GM10266 (cell line): ENCODE data around the gene MINAR2.

Experiments
- DNase-seq: peaks from one replicate; pipeline ENCODE4 v3.0.0; 2012; ENCODE audit errors: extremely low spot score
- TF ChIP-seq, protein P1 (sequence below): IDR thresholded peaks from 2 replicates; pipeline ENCODE4 v1.5.1; 2012; ENCODE audit warnings: mild to moderate bottlenecking, low read depth; ENCODE audit not compliant: control insufficient read depth, insufficient read depth; ENCODE audit errors: missing control alignments

Gene MINAR2

DNA sequence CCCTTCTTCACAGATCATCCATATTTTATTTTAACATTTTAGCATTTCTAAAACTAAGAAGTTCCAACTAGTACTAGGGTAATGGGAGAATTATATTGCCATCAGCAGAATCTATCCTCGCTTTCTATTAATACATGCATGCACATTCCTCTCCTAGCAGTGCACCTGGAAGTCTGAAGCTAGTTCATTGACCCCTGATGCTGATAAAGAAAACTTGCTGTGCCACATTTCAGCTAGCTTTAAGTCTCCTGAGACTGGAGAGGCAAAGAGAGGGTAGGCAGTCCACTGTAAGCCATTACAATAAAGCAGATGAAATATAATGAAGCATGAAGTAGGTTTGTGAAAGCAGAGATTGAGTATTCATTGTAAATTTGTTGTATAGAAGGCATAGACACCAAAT is 15.8 kb downstream of the MINAR2 start:
- TF ChIP-seq, protein P1, sequence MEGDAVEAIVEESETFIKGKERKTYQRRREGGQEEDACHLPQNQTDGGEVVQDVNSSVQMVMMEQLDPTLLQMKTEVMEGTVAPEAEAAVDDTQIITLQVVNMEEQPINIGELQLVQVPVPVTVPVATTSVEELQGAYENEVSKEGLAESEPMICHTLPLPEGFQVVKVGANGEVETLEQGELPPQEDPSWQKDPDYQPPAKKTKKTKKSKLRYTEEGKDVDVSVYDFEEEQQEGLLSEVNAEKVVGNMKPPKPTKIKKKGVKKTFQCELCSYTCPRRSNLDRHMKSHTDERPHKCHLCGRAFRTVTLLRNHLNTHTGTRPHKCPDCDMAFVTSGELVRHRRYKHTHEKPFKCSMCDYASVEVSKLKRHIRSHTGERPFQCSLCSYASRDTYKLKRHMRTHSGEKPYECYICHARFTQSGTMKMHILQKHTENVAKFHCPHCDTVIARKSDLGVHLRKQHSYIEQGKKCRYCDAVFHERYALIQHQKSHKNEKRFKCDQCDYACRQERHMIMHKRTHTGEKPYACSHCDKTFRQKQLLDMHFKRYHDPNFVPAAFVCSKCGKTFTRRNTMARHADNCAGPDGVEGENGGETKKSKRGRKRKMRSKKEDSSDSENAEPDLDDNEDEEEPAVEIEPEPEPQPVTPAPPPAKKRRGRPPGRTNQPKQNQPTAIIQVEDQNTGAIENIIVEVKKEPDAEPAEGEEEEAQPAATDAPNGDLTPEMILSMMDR = no peak
- DNase-seq = no peak

DNA sequence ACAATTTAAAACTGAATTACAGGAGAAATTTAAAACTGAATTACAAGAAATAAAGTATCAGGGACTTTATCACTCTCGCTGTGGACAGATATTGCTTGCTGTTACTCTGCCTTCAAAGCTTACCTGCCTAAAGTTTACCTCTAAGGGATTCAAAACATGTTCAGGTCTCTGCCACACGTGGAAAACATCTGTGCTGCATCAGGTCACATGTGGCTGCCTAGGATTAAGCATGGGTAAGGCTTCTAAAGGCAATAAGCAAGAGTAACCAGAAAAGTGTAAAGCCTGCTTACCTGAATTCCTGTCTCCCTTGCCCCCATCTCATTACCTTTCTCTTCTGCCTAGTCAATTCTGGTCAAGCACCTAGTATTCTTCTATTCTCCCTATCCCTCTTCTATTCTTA is 18.9 kb downstream of the MINAR2 start:
- TF ChIP-seq, protein P1 = no peak
- no peak for DNase-seq

DNA sequence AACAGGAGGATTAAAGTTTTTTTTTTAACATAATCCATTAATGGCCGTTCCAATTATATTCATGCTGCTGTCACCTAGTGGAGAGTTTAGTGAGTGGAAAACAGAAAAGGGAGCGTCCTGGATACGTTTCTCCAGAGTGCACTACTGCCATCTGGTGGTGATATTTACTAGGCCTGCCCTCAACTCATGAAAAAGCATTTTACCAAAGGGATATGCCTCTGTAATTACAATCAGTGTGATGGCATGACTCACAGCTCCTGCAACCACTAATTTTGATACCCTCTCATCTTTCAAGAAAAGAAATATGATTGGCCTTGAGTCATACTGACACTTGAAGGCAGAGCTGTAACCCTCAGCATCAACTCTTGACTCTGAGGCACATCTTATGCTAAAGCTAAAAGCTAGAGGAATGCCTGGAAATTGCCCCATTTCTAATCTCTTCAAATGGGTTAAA is 20.1 kb downstream of the MINAR2 start:
- TF ChIP-seq, protein P1 = peak; percentile 80
- DNase-seq = peak; percentile 57

DNA sequence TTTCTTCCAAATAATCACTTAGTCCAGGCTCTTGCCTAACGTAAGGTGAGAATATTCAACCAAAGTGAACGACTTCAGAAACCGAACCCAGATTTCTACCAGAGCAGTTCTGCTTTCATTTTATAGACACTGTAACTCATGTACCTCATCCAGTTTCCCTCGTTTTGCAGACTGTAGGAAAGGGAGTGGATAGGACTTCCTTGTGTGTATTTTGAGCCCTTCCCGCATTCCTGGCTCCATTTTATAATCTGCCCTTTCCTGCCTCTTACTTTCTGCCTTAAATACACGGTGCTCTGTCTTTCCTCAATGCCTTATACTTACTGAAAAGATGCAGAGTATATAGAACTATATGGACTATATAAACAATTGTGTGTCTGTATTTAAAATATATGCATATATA is 20.8 kb downstream of the MINAR2 start:
- no peak for DNase-seq
- TF ChIP-seq, protein P1 = no peak

DNA sequence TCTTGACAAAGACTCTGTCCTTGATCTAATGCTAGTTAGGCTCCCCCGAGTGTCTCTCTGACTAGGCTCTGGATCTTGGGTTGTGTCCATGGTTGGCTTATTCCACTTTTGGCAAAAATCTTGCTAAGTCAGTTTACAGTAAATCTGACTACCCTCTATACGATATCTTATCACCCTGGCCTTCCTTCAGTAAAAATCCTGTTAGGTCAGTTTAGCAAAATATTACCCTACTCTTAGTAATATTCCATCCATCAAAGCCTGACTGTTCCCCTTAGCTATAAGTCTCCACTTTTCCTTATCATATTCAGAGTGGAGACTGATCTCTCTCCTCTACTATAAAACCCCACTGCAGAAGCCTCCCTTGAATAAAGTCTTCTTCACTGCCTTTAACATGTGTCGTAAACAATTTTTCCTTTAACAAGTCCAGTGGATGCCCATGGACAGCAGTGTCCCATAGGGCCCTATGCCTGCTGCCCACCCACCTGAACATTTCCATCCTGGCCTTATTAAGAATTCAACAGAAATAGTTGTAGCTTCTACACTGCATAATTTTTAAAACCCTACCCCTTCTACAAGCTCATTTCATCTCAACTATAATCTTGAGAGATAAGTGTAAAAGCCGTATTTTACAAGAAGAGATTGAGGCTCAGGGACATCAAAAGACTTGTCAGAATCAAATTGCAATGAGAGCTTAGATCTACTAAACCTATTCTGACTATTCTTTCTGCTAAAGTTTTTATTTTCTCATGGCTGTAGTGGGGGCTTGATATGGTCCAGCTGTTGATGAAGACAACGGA is 22.3 kb downstream of the MINAR2 start:
- no peak for DNase-seq
- TF ChIP-seq, protein P1 = no peak

DNA sequence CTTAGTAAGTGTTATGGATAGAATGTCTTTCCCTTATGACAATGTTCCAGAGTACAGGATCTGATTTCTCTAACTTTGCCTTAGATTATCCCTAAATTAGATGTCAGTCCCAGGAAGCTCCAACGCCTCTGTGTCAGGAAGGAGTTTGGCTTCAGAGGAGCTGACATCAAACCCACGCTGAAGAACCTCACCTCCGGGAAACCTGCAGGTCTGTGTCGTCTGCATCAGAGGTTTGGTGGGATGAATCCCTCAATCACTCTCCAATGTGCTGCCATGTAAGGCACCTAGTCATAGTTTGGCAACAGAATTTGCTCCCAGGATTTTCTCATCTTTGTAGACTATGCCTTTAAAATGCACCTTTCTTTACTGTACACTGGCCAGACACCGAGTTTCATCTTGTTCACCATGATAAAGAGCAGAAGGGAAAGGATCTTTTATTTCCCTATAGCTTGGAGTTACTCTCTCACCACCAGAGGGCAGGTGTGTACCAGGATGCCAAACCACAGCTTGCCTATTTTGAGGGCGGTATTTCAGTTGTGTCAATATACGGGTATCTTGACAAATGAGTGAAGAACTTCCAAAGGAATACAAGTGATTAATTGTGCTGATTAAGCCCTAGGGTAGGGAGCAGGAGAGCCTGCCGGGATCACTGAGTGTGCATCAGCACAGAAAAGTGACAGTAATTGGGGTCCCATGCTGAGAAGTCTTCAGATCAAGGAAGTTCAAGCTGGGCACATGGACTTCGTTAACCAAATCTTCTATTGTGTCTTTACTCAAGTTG is 23.4 kb downstream of the MINAR2 start:
- peak; percentile 26 for DNase-seq
- TF ChIP-seq, protein P1 = peak; percentile 64

DNA sequence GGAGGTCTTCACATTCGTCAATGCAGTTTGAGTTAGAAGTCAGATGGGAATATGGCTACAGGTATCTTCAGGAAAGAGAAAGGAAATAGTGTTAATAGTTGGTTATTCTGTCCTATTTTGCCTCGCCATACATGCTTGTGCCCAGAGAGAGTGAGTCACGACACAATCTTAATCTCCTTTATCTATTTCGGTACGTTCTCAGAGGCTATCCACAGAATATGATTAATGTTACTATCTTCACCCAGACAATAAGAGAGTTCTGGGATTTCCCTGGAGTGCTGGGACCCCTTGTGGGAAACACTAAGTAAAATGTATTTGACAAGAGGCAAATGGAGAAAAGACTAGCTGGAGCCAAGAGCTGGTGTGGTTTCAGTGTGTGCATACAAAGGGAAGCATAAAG is 25.5 kb downstream of the MINAR2 start:
- TF ChIP-seq, protein P1 = no peak
- no peak for DNase-seq
